GM06990 (cell line): ENCODE measurements around the gene CXCL12.

ENCODE experiments used
- DNase-seq: peaks from one replicate; pipeline ENCODE4 v3.0.0-alpha.2; 2011; ENCODE audit not compliant: insufficient read length; ENCODE audit errors: extremely low read depth
- H3K27me3 ChIP-seq: replicated peaks from 2 replicates; pipeline ENCODE4 v1.6.0; 2011; ENCODE audit warnings: low read length; ENCODE audit not compliant: control insufficient read depth, insufficient read depth
- H3K36me3 ChIP-seq: 2 replicates; pipeline ENCODE4 v1.5.1; 2011; ENCODE audit warnings: low read length; ENCODE audit not compliant: control insufficient read depth, insufficient read depth
- H3K4me3 ChIP-seq: replicated peaks from 2 replicates; pipeline ENCODE4 v1.5.1; 2011; ENCODE audit warnings: low read depth, mild to moderate bottlenecking, control low read depth, low read length
- TF ChIP-seq, protein P1 (sequence below): IDR thresholded peaks from 2 replicates; pipeline ENCODE4 v1.5.1; 2011; ENCODE audit warnings: low read length, control low read depth, mild to moderate bottlenecking, inconsistent platforms; ENCODE audit not compliant: insufficient read depth, poor library complexity, severe bottlenecking

CXCL12 gene

DNA sequence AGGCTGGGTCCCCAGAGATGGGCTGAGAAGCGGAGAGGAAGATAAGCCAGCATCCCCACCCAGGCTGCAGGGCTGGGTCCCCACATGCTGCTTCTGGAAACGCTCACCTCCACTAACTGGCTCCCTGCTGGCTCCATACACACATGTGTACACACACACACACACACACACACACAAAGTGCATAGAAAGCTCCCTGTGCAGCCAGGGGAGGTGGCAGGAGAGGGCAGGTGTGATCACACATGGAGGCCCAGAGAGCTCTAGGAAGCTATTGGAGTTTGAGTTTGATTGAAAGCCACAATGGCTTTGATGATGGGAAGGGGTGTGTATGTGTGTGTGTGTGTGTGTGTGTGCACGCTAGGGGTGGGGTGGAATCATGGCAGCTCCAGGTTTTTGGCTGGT lies 29.3 kb downstream of the CXCL12 start:
- DNase-seq = no peak
- TF ChIP-seq, protein P1, sequence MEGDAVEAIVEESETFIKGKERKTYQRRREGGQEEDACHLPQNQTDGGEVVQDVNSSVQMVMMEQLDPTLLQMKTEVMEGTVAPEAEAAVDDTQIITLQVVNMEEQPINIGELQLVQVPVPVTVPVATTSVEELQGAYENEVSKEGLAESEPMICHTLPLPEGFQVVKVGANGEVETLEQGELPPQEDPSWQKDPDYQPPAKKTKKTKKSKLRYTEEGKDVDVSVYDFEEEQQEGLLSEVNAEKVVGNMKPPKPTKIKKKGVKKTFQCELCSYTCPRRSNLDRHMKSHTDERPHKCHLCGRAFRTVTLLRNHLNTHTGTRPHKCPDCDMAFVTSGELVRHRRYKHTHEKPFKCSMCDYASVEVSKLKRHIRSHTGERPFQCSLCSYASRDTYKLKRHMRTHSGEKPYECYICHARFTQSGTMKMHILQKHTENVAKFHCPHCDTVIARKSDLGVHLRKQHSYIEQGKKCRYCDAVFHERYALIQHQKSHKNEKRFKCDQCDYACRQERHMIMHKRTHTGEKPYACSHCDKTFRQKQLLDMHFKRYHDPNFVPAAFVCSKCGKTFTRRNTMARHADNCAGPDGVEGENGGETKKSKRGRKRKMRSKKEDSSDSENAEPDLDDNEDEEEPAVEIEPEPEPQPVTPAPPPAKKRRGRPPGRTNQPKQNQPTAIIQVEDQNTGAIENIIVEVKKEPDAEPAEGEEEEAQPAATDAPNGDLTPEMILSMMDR = no peak
- Histone ChIP-seq H3K4me3 (no peak overlapping the region), H3K27me3 (no peaks in the 10 kb centered on the region; the same call in 1 of the 2 replicates), H3K36me3 (no peaks in the 10 kb centered on the region)

DNA sequence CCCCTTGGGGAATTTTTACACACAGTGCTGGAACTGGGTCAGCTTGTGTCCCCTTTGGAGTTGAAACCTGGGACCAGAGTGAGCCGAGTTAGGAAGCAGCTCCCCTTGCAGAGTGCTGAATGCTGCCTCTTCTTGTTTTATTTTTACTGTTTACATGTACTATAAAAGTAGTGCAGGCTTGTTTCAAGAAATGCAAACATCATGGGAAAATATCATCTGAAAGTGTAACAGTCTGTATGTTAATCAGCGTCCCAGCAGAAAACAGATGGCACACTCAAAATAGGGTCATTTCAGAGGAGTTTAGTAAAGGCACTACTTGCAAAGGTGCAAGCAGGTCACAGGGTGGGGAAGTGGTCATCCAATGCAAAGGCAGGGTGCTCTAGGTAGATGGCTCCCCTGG lies 30.1 kb downstream of the CXCL12 start:
- Histone ChIP-seq H3K27me3 (no peaks in the 10 kb centered on the region; the same call in 1 of the 2 replicates), H3K4me3 (no peak overlapping the region), H3K36me3 (no peaks in the 10 kb centered on the region)
- no peak for DNase-seq
- TF ChIP-seq, protein P1 = no peak

GRCh38 chr10:44353721-44354120 lies 31.2 kb downstream of the CXCL12 start:
- TF ChIP-seq, protein P1 = no peak
- no peak for DNase-seq
- no peak overlapping the region for H3K4me3 ChIP-seq
- no peaks in the 10 kb centered on the region for H3K36me3 ChIP-seq
- no peaks in the 10 kb centered on the region; the same call in 1 of the 2 replicates for H3K27me3 ChIP-seq

DNA sequence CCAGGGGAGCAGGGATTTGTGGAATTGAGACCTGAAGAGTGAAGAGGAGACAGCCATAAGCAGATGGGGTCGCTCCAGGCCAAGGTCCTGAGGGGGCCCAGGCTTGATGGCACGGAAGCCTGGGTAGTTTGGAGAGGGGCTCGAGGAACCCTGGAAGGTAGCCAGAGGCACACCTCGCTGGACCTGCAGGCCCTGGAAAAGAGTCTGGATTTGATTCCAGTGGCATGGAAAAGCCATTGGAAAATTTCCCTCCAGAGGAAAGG lies 31.8 kb downstream of the CXCL12 start:
- no peak for DNase-seq
- Histone ChIP-seq H3K27me3 (no peaks in the 10 kb centered on the region; the same call in 1 of the 2 replicates), H3K36me3 (no peaks in the 10 kb centered on the region), H3K4me3 (no peak overlapping the region)
- TF ChIP-seq, protein P1 = no peak

DNA sequence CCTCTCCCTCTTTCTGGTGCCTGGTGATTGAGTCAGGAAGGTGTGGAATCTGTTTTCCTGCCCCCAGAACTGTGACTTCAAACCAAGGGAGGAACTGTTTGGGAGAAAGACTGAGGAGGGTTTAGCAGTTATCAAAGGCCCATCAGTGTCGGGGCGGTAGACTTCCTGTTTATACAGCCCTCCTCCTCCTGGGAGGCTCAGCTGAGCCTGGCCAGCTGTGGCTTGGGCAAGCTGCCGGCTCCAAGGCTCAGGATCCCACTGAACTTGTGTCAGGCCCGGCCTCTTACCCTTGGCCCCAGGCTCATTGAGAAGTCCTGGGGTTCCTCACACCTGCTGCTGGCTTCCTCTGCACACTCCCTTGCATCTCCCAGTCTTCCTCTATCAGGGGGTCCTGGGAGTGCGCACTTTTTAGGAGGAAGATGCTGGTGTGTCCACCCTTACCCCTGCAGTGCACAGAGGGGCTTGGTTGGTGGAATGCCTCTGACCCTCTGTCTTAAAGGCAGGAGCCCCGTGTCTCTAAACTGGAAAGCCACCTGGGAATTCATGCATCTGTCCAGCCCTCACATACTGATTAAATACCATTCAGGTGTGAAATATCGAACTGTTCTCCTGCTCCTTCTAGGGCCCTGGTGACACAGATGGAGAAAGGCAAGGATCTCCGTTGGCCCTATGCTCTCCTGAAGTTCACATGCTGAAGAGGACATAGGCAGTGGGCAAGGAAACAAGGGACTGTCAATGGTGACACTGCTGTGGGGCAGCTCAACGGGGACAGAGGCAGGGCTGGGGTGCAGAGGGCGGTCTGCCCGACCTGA lies 32.4 kb downstream of the CXCL12 start:
- no peaks in the 10 kb centered on the region for H3K36me3 ChIP-seq
- no peak for DNase-seq
- H3K27me3 ChIP-seq = no peaks in the 10 kb centered on the region; the same call in 1 of the 2 replicates
- no peak overlapping the region for H3K4me3 ChIP-seq
- TF ChIP-seq, protein P1 = no peak
